Measurements from ENCODE around the gene CDK15.

CDK15 gene

GRCh38 chr2:201872591-201872990 is 66.3 kb downstream of the CDK15 start:
- no peak for DNase-seq

- DNase-seq: no peak
These were observed 73.7 kb downstream of the CDK15 start for GRCh38 chr2:201879996-201880395.

DNA sequence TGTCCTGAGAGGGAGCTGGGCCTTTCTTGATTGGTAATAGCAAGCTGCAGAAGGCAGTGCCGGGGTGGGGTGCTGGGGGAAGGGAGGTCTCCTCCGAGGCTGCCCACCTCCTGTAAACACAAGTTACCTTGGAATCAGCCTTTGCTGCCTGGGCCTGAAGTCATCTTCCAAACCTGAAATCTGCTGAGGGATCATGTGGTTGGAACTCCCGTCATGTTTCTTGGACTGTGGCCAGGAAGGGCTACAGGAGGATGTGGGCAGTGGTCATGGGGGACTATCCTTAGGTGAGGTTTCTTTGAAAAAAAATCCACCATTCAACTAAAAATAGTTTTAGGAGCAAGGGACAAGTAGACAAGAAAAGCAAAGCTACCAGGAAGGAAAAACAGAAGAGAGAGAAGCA is 74.2 kb downstream of the CDK15 start:
- no peak for DNase-seq

DNA sequence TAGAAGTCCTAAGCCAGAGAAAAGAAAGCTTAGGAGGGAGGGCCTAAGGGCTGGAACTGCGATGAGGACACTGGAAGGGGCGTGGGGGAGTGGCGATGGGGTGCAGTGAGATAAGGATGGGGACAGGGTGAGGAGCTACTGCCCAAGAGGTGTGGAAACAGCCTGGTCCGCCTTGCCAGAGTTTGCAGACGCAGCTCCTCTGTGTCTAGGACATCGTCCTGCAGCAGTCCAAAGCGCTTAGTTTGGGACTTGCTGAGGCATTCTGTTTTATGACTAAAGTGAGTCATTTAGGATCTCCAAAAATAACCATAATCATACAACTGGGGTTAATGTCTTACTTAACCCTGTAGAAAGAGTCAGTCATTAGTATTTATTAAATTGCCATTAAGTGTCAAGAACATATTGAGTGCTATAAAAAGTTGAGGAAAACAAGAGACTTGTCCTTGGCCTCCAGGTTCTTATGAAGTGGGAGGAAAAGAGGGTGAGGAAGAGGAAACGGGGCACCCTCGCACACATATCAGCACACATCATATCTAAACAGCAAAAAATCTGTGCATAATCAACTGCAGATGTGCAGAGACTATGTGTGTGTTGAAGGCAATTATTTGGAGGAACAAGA is 74.8 kb downstream of the CDK15 start:
- DNase-seq: no peak

GRCh38 chr2:201881741-201882140 is 75.4 kb downstream of the CDK15 start:
- DNase-seq: no peak

- no peak for DNase-seq
These were observed 76.2 kb downstream of the CDK15 start for GRCh38 chr2:201882353-201883090.

DNA sequence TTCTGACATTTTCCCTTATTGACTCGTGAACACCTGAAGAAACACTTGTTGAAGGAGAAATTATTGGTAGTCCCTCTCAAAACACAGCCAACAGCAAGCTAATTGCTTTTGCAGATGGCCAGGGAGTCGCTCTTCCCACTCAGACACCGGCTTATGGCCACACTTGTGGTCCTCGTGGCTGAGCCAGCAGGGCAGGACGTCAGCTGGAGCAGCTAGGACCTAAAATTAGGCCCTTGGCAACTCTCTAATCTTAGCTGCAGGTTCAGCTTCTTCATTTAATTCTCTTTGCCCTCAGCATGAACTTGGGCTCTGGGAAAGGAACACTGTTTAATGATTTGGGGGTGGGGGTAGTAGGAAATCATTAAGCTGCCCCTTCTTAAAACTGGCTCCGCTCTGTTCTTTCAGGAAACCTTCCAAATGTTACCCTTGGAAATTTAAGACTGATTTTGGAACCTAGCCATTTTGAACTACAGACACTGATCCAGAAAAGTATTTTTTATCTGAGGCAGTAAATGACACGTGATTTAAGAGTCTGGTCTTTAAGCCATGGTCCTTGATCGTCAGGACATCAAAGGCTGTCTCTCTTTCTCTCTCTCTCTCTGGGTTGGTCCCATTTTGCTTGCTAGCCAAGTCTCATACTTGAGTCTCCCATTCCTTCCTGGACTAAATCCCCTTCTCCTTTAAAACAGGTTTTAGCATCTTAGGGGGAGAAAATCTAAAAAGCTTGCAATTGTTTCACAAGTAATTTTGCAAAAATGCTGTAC is 77.5 kb downstream of the CDK15 start:
- DNase-seq: no peak

DNA sequence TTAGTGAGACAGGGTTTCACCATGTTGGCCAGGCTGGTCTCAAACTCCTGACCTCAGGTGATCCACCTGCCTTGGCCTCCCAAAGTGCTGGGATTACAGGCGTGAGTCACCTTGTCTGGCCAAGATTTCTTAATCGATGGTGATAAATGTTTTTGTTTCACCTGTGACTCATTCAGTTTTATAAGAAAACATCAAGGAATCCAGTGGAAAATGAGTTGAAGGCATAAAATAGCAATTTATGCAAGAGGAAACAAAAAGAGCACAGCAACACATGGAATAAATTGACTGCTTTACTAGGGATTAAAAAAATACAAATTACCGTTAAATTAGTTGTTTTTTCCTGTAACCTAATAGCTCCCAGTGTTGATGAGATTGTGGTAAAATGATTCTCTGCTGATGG is 80.2 kb downstream of the CDK15 start:
- DNase-seq: no peak

DNA sequence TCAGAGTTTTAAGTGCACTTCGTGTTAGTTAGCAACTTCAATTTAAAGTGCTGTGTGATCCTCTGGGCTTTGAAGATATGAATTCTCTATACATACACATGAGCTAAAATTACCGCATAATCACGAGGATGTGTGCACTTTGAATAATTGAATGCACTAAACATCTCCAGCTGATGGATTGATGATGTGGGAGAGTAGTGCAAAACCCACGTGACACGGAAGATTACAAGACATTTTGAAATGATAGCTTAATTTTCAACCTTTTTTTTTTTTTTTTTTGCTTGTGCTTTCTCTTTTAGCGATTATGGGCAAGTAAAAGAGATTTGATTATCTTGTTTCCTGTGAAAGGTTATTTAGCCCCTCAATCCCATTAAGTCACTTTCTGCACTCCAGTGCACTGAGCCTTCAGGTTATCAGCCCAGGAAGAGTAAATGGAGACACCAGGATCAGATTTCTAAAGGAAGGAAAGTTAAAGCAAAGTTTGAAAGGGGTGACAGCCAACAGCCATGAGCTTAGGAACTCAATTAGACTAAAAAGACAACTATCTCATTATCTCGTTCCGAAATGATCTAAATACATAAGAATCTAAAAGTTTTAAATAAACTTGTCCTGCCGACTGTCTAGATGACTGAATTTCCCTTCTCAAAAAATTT is 81.6 kb downstream of the CDK15 start:
- DNase-seq: no peak

DNA sequence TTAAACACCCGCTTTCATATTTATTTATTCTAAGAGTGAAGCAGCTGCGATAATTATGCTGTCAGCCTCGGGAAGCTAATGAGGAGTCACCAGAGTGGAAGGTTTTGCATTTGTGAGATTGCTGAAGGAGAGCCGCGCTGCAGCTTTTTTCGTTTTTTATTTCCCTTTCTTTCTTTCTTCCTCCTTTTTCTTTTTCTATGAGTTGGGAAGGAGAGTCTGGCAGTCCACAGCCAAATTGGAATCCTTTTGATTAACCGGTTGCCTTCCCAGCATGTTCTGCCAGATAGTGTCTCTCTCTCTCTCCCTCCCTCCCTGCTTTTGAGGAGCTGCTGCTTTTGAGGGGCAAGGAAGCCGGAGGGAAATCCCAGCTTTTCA is 82.1 kb downstream of the CDK15 start:
- DNase-seq: no peak

DNA sequence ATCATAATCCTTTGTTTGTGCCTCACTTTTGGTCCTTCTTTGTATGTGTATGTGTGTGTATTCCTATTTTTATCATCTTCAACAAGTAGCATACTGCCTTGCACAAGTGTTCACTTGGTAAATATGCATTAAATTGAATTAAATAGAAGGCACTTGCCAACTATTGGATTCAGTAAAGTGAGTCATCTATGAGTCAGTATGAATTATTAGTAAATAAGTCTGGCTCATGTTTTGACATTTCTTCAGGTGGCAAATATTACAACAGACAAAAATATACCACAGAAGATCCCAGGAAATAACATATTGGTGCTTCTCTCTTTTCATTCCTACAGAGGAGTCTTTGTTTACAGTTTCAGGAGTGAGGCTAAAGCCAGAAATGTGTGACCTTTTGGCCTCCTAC is 84.1 kb downstream of the CDK15 start:
- DNase-seq: no peak

DNA sequence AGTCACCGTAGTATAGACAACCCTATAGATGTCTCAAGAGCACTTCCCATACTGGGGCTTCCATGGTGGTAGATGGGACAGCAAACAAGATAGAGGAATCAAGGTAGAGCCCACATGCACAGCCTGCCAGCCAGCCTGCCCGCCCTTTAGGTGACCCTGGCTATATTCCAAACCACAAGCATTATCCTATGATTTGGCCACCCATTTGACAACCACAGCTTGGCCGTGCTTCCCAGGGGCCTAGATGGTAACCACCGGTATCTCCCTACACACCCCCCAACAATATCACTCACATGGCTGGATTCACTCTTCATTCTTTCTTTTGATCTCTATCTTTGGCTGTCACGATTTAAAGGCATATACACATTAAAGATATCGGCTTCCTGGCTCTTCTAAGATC is 85.3 kb downstream of the CDK15 start:
- DNase-seq: no peak

GRCh38 chr2:201892516-201892915 is 86.2 kb downstream of the CDK15 start:
- DNase-seq: no peak

GRCh38 chr2:201900362-201900761 is 94.0 kb downstream of the CDK15 start:
- DNase-seq: no peak

DNA sequence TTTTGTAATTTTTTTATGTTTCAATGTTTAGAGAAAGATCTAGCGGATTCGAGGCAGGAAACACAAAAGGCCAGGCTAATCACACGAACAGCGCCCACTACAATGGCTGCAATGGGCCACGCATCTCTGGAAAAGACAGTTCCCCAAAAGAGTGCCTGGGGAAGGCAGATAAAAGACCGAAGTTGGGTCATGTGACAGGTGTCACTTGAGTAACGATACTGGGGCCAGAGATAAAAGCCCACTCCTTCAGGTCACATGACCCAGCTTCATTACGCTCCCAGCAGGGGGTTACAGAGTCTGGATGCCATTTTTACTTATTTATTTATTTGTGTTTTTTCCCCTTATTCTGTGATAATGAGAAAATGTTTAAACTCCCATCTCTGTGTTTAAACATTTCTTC is 95.4 kb downstream of the CDK15 start:
- DNase-seq: no peak

DNA sequence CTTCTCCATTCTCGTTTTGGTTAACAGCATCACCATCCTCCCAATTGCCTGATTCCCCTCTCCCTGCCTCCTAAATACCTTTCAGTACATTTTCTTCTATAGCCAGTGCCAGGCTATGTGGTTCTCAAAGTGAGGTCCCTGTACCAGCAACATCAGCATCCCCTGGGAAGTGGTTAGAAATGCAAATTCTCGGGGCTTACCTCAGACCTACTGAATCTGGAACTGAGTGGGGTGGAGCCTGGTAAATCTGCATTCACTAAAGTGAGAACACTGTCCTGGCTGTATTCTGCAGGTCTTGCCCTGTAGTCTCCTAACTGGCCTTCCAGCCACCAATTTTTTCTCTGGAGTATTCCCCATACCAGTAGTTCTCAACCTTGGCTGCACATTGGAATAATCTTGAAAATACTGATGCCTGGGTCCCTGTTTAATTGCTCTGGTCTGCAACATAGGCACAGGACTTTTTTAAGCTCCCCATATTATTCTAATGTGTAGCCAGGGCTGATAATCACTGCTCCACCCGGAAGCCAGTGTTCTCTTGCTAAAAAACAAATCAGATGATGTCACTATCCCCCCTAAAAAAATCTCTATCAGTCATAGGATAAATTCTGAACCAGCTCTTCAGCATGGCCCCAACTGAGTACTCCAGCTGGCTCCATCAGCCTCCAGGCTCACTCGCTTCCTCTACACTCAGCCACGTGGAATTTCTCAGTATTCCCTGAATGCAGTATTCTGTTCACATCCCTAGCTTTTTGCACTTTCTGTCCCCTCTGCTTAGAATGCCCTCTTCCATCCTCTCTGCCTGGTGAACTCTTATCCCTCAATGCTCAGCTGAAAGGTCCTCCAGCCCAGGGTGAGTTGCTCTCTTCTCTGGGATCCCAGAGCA is 98.4 kb downstream of the CDK15 start:
- no peak for DNase-seq

DNA sequence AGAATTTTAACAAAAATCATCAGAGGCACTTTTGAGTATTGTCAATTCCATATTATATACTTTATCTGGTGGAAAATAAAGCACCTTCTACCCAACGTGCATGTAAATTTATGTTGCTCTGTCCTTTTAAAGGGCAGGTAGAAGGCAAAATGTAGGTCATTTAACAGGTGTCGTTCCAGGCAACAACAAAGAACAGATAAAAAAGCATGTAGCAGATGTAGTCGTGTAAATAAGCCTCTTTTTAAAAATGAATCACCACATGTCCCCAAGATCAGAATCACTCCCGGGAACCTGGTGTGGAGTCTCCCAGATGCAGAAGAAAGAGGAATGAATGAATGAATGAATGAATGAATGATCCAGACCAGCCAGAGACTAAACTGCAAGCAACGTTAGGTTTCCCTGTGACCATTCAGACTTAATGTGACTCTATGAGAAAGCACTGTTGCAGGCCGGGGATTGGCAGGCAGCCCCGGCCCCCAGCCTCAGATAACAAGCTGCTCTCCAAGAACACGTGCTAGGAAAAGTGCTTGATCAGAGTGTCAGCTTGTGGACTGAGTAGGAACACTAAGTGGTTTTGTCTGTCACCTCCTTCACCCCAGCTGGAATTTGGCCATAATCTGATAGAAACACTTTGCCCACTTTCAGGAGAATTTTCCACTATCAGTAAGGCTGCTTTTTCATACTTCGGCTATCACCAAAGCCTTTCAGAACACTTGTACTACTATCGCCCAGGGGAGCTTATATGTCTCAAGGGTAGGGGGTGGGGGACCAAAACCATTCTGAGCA is 100.6 kb downstream of the CDK15 start:
- no peak for DNase-seq

- no peak for DNase-seq
These were observed 101.2 kb downstream of the CDK15 start for GRCh38 chr2:201907563-201907881.

DNA sequence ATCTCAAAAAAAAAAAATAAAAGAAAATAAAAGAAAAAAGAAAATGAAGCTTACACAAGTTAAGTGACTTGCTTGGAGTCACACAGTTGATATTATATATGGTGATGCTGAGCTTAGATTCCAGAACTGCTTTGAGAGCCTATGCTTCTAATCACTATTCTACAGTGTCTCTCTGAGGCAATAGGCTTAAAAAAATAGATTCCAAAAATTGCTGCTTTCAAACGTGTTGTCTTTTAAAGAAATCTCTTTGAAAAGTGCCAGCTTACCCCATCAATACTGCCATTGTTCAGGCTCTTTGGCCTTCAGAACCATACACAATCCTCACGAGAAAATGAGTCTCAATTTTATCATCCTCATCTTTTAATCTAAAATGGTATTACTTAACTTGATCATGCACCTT is 102.6 kb downstream of the CDK15 start:
- no peak for DNase-seq

DNA sequence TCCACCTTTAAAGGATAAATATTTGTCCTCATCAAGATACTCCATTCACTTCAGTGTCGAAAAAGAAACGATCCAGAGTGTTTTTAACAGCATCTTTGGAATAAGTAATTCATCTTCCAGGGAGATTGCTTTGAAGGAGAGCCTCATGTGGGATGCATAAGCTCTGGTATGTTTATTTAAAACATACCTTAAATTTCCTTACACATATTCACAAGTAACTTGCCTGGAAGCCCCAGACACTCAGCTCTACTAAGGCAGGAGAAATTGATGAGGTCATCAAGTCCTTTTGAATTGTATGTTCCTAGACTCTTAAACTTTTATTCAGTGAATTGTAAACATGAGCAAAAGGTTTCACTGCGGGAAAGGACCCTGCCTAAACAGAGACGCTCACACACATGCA is 103.0 kb downstream of the CDK15 start:
- DNase-seq: no peak

DNA sequence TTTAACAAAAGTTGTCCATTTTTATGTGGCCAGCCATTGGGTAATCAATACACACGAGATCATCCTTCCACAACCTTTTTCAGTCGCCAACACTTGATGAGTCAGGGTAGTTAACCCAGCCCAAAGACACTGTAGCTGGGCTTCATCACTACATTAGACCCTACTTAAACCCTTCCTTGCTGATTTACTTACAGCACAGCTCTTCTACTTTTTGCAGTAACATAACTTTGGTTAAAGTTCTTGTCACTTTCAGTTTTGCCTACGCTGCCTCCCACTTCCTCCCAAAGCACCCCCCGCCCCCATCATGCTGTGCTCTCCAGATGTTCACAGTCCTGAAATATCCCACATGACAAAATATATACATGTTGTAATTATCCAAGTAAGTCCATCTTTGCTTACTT is 103.6 kb downstream of the CDK15 start:
- no peak for DNase-seq

GRCh38 chr2:201911372-201911771 is 105.0 kb downstream of the CDK15 start:
- DNase-seq: no peak

All from GOT3 (cell line).